HL-60 (cell line): ENCODE results near the gene IMP3.

Experiments
- GABPA ChIP-seq: IDR thresholded peaks from 2 replicates; pipeline ENCODE4 v1.6.1; 2012; ENCODE audit warnings: low read depth
- POLR2AphosphoS5 ChIP-seq: IDR thresholded peaks from 2 replicates; pipeline ENCODE4 v1.6.1; 2012; ENCODE audit warnings: low read depth
- SPI1 ChIP-seq: IDR thresholded peaks from 2 replicates; pipeline ENCODE4 v1.6.1; 2012; ENCODE audit warnings: low read depth, mild to moderate bottlenecking, borderline replicate concordance
- TF ChIP-seq, protein P1 (sequence below): IDR thresholded peaks from one replicate; pipeline ENCODE4 v1.5.1; 2011; ENCODE audit warnings: low read length, control low read depth, inconsistent platforms; ENCODE audit not compliant: insufficient read depth
- TF ChIP-seq, protein P2 (sequence below): IDR thresholded peaks from 2 replicates; pipeline ENCODE4 v1.6.1; 2012; ENCODE audit warnings: low read depth; ENCODE audit not compliant: insufficient replicate concordance

DNA sequence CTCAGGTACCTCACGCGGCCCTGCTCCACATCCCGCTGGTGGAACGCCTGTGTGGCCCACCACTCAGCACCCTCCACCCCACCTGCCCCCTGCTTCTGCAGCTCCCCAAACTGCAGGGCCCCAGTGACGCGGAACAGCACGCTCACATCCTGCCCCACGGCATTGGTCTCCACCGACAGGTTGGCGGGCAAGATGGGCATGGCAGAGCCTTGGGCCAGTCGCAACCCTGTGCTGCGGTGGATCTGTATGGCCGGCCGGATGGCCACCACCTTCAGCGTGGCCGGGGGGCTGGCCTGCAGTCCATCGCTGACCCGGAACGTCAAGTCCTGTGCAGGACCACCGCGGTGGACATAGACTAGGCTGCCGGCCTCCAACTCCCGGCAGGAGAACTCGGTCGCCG, 48.8 kb upstream of the IMP3 start:
- TF ChIP-seq, protein P1, sequence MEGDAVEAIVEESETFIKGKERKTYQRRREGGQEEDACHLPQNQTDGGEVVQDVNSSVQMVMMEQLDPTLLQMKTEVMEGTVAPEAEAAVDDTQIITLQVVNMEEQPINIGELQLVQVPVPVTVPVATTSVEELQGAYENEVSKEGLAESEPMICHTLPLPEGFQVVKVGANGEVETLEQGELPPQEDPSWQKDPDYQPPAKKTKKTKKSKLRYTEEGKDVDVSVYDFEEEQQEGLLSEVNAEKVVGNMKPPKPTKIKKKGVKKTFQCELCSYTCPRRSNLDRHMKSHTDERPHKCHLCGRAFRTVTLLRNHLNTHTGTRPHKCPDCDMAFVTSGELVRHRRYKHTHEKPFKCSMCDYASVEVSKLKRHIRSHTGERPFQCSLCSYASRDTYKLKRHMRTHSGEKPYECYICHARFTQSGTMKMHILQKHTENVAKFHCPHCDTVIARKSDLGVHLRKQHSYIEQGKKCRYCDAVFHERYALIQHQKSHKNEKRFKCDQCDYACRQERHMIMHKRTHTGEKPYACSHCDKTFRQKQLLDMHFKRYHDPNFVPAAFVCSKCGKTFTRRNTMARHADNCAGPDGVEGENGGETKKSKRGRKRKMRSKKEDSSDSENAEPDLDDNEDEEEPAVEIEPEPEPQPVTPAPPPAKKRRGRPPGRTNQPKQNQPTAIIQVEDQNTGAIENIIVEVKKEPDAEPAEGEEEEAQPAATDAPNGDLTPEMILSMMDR, result no peak
- TF ChIP-seq GABPA (no peak), SPI1 (no peak), POLR2AphosphoS5 (no peak)
- TF ChIP-seq, protein P2, sequence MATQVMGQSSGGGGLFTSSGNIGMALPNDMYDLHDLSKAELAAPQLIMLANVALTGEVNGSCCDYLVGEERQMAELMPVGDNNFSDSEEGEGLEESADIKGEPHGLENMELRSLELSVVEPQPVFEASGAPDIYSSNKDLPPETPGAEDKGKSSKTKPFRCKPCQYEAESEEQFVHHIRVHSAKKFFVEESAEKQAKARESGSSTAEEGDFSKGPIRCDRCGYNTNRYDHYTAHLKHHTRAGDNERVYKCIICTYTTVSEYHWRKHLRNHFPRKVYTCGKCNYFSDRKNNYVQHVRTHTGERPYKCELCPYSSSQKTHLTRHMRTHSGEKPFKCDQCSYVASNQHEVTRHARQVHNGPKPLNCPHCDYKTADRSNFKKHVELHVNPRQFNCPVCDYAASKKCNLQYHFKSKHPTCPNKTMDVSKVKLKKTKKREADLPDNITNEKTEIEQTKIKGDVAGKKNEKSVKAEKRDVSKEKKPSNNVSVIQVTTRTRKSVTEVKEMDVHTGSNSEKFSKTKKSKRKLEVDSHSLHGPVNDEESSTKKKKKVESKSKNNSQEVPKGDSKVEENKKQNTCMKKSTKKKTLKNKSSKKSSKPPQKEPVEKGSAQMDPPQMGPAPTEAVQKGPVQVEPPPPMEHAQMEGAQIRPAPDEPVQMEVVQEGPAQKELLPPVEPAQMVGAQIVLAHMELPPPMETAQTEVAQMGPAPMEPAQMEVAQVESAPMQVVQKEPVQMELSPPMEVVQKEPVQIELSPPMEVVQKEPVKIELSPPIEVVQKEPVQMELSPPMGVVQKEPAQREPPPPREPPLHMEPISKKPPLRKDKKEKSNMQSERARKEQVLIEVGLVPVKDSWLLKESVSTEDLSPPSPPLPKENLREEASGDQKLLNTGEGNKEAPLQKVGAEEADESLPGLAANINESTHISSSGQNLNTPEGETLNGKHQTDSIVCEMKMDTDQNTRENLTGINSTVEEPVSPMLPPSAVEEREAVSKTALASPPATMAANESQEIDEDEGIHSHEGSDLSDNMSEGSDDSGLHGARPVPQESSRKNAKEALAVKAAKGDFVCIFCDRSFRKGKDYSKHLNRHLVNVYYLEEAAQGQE, result no peak
